GM18873 (cell line): ENCODE results near the gene CFAP119.
"Not testable (repeated sequence)": the region's sequence is repeated elsewhere in the genome, so short reads cannot be mapped to it uniquely, and the experiment has no call there.

Experiments used
- ATAC-seq: cut with Tn5 transposase; IDR thresholded peaks from one replicate; pipeline ENCODE4 v1.9.1; 2021; ENCODE audit warnings: mild to moderate bottlenecking, moderate library complexity, moderate number of reproducible peaks; ENCODE audit not compliant: unreplicated experiment, low FRiP score

Gene CFAP119

DNA sequence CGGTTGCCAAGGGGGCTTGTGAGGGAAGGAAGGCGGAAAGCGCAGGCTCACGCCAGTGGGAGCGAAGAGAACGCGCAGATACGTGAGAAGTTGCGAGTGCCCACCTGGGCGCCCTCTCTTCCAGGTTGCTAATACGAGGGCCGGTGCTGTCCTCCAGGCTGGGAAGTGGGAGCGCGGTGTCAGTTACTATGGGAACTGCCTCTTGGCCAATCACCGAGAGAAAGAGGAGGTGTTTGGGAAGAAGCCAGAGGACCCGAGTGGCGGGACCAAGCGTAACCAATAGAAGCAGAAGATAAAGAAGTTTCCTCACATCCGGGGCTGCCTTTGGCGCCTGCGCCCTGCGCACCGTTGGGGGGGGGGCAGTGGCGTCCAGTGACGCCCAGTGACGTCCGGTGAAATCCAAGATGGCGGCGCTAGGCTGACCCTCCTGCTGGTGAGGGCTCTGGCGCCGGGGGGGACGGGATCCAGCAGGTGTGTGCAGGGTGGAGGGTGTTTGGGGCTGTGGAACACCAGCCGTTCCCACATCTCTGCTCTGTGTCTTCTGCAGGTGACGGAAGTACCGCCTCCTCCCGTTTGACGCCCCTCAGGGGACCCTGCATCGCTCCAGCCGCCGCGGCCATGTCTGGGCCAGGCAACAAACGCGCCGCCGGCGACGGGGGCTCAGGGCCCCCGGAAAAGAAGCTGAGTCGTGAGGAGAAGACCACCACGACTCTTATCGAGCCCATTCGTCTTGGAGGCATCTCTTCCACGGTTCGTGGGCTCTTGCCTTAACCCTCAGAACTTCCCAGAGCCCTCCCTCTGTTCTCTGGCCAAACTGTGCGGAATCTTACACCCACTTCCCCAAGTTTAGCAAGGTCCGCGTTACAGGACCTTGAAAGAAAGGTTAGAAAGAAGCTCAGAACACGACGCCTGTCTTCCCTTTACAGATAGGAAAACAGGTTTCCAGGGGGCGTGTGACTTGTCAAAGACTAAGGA is at the start of gene CFAP119, which contains the start of gene RNF40:
TSS of gene CFAP119 (minus strand) at position 135 of the 975 bp plus-strand sequence. CDS start 314 bp downstream, outside the sequence.
TSS of gene RNF40 (plus strand) at position 395 of the 975 bp plus-strand sequence. CDS start at position 619, 224 bp downstream.
- ATAC-seq, result peak; percentile 82

DNA sequence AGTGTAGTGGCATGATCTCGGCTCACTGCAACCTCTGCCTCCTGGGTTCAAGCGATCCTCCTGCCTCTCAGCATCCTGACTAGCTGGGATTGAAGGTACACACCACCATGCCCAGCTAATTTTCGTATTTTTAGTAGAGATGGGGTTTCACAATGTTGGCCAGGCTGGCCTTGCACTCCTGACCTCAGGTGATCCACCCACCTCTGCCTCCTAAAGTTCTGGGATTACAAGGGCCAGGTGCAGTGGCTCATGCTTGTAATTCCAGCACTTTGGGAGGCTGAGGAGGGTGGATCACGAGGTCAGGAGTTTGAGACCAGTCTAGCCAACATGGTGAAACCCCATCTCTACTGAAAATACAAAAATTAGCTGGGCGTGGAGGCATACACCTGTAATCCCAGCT is 47.8 kb upstream of the CFAP119 start:
- not testable (repeated sequence) for ATAC-seq

- ATAC-seq, result not testable (repeated sequence)
Observed at GRCh38 chr16:30808890-30809426, 47.1 kb upstream of the CFAP119 start.

GRCh38 chr16:30808146-30808545 is 46.3 kb upstream of the CFAP119 start:
- ATAC-seq, result no peak

GRCh38 chr16:30805370-30806169 is 43.7 kb upstream of the CFAP119 start:
- no peak for ATAC-seq

- no peak for ATAC-seq
Observed at GRCh38 chr16:30805056-30805369, 43.2 kb upstream of the CFAP119 start.

DNA sequence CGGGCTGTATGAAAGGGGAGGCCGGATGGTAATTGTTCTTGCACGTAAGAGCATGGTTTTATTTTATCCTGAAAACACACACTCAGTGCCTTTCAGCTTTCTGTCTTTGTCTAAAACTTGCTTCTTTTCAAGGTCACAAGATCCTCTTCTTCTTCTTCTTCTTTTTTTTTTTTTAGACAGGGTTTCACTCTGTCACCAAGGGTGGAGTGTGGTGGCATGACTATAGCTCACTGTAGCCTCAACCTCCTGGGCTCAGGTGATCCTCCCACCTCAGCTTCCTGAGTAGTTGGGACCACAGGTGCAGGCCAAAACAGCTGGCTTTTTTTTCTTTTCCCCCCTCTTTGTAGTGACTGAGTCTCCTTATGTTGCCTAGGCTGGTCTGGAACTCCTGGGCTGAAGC is 41.1 kb upstream of the CFAP119 start:
- ATAC-seq, result no peak

GRCh38 chr16:30797670-30798309 is 35.9 kb upstream of the CFAP119 start:
- no peak for ATAC-seq

- no peak for ATAC-seq
Observed at GRCh38 chr16:30794634-30795033, 32.8 kb upstream of the CFAP119 start.

DNA sequence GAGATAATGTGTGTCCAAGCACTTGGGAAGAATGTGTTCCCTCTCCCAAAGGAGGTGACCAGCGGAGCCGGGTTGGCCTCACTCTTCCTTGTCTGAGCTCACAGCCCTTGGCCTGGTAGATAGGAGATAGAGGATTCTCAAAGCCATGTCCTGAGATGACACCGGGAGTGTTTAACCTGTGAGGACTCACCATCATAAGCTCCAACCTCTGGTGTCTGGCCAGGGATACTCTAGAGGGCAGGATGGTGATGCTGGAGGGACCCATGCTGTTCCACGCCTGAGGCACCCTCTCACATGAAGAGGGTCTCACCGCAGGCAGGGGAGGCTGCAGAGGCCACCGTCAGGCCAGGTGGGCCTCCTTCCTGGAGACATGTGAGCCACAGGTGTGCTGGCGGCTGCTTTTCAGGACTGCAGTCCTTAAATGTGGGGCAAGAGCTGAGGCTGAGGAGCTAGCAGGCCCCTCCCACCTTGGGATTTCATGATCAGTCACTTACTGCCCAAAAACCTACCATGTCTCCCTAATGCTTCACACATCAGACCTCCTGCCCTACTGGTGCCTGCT is 31.7 kb upstream of the CFAP119 start:
- ATAC-seq, result no peak

GRCh38 chr16:30787613-30788378 is 25.9 kb upstream of the CFAP119 start:
- ATAC-seq, result no peak

DNA sequence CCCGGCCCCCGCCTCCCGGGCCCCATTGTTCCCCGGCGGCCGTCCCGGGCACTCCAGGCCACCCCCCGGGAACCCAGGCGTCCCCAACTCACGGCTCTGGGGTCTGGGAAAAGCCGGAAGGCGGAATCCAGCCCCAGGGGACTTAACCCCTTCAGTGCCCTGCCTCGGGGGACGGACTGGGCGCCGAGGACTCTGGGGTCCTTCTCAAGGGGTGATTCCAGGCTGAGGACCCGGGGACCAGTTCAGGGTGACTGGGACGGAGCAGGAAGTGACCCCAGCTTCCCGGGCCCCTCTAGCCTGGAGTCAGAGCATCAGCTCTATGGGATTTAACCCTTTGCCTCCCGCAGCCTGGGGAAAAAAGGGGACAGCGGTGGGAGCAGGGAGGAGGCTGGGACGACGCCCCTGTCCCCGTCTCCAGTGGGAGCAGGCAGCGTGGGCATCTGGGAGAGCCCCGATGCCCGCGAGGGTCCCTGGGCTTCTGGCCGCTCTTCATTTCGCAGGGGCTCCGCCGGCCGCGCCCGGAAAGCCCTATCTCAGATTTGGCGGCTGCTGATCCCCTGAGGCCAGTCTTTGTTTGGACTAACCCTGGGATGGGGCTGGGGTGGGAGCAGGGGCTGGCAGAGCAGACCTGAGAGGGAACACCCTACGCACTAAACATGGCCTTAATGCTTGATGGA is 25.2 kb upstream of the CFAP119 start, which contains the start of gene ZNF629:
TSS of gene ZNF629 (minus strand) at position 270 of the 677 bp plus-strand sequence. CDS start 2,723 bp downstream, outside the sequence.
- no peak for ATAC-seq

GRCh38 chr16:30786115-30786935 is 24.5 kb upstream of the CFAP119 start:
- no peak for ATAC-seq

- no peak for ATAC-seq
Observed at GRCh38 chr16:30785126-30786106, 23.6 kb upstream of the CFAP119 start.

DNA sequence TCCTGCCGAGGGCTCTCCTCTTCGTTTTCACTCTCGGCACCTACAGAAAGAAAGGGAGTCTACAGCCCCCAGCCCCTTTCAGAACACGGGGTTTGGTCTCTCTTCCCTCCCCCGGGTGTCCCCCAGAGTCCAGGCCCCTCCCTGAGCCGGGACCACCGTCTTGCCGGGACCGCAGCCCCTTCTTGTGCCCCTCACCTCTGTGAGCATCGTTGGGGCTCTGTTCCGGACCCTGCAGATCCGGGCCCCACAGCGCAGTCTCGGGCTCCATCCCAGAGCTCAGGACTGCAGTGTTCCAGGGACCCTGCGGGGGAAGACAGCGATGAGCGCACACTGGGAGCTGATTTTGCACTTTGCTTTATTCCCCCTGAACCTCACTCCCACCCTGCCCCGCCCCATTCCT is 22.4 kb upstream of the CFAP119 start:
- no peak for ATAC-seq

GRCh38 chr16:30783280-30784109 is 21.6 kb upstream of the CFAP119 start:
- no peak for ATAC-seq
